Measurements from ENCODE around the gene FLNB.

Gene FLNB

DNA sequence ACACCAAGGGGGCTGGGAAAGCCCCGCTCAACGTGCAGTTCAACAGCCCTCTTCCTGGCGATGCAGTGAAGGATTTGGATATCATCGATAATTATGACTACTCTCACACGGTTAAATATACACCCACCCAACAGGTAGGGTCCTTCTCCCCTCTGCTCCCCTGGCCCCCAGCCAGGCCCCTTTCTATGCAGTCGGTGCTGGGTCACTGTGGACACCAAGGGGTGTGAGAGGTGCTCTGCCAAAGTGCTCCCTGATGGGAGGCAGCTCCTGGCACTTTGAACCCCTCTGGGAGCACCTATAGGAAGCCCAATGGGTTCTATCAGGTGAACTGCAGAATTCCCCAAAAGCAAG is 103.9 kb downstream of the FLNB start:
- no peak for DNase-seq

DNA sequence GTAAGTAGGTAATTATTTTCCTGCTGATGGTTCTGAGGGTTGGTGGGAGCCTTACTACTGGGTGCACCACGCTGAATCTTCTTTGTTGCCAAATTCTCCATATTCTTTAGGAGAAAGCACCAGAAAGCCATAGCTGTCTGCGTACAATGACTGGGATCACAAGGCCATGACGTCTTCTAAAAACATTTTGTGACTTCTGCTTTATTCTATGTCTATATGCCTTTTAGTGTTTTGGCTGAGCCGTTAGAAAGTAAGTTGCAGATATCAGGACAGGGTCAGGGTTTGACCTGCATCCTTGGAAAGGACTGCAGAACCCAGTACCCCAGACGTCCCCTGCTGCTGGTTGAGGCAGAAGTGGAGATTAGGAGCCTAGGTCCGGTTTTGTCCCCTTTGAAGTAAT is 107.0 kb downstream of the FLNB start:
- no peak for DNase-seq

DNA sequence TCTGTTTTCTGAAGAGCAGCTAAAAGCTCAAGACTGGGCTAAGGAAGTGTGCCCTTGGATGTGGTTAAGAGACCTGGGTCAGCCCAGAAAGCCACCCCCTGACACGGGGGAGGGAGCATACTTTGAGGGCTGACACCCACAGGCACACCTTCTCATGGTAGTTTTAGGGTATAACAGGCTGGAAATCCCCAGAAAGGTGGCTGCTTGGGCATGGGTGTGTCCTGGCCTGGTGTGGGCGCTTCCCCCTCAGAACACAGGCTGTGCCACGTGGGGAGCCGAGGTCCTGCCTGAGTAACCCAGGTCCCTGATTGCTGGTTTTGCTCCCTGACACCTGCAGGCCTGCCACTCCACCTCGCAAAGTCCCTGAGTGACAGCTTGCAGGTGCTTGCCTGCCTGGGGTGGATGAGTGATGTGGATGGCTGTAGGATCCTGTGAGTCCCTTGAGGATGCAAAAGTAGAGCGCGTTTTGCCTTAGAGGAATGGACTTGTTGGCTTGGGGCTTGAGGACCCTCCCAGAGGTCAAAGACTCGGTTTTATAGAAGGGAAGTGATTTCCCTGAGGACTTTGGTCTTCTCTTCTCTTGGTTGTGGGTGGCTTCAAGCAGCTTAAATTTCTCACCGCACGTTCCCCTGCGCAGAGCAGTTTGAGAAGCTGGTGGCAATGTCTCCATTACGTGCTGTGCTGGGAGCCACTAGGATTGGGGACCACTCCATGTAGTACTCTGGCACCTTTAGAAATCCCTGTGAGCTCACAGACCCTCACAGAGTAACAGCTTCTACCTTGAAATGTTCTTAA is 108.1 kb downstream of the FLNB start:
- peak; percentile 43 for DNase-seq

DNA sequence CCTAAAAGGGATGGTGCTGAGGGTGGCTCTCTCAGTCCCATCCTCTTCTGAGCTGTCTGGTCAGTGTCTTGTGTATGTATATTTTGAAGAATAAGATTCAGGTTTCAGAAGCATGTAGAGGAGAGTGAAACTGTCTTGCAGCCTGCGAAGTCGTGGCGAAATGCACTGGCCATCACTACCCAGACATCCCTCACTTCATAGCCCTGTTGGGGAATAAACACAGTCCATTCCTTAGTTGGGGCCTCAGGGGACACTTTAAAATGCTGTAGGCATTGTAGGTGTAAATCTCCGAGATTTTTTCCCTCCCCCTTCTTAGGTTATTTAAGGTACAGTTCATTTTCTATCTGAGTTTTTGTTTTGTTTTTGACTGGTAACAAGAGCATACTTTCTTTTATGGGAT is 108.8 kb downstream of the FLNB start:
- DNase-seq: no peak

DNA sequence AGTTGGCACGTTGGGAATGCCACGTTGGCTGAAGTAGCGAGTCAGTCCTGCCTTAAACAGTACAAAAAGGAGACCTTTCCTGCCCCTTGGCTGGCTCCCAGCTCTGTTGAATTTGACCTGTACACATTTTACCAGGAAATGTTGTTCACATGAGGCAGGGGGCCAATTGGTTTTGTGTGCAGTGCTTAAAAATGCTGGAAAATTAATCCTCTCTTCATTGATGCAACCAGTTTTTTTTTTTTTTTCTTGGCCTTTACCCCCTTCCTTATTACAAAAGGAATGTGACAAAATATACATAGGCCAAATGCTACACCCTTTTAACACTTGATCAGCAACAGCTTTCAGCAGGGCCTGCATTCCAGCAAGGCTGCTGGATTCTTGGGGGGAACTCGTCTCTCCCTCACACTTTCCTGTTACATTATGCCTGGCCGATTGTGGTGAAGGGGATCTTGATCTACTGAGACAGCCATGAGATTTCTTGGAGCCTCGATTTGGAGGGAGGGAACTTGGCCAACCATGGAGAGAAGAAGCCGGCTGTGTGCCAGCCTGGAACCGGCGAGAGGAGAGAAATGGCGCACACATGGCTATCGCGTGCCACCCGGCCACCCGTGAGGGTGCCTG is 109.4 kb downstream of the FLNB start:
- no peak for DNase-seq

DNA sequence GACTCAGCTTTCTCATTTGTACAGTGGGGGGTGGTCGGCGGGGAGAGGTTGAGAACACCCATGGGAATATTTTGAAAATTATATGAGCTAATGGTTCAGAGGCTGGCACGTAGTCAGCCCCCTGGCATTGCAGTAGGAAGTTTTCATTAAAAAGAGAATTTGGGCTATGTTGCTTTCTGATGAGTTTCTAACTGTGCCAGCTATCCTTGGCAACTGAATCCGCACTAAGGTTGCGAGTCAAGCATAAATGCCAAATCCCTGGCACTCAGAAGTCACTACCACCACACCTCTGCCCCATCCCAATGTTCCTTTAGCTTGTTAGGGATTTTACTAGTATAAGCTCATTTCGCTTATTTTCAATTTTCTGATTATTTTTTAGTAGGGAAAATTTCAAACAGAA is 111.0 kb downstream of the FLNB start:
- no peak for DNase-seq

DNA sequence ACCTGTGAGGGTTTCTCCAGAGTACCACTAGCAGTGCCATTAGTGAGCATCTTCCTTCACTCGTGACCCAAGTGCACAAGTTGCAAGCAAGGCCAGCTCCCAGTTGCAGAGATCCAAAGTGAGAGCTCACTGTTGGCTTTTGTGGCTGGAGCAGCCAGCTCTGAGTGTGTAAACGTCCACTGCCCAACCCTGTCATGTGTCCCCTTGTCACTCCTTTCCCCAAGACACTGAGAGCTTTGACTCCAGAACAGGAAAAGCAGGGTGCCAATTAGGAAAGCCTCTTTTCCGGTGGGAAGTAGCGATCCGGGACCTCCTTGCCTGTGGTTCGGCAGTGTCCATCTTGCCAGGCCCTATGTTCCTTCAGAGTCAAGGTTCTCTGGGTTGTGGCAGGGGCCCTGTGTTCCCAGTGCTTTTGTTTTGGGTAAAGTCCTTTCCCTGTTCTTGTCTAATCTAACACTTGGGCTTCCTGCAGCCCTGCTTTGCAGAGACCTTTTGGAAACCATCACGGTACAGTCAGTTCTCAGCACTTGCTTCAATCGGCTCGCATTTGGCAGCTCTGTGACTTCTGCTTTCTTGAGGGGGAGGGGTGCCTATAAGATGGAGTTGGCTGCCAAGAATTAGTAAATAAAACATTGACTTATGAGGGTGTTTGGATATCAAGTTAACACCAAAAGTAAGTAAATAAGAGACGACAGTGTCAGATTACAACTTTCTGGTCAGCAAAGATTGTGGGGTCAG is 112.0 kb downstream of the FLNB start:
- DNase-seq: no peak

DNA sequence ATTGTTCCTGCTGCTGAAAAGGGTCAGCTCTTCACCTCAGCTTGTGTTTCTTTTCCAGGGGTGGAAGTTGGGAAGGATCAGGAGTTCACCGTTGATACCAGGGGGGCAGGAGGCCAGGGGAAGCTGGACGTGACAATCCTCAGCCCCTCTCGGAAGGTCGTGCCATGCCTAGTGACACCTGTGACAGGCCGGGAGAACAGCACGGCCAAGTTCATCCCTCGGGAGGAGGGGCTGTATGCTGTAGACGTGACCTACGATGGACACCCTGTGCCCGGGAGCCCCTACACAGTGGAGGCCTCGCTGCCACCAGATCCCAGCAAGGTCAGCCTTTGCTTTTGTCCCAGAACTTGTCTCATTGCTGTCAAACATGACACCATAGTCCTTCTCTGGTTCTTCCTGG is 113.0 kb downstream of the FLNB start:
- no peak for DNase-seq

DNA sequence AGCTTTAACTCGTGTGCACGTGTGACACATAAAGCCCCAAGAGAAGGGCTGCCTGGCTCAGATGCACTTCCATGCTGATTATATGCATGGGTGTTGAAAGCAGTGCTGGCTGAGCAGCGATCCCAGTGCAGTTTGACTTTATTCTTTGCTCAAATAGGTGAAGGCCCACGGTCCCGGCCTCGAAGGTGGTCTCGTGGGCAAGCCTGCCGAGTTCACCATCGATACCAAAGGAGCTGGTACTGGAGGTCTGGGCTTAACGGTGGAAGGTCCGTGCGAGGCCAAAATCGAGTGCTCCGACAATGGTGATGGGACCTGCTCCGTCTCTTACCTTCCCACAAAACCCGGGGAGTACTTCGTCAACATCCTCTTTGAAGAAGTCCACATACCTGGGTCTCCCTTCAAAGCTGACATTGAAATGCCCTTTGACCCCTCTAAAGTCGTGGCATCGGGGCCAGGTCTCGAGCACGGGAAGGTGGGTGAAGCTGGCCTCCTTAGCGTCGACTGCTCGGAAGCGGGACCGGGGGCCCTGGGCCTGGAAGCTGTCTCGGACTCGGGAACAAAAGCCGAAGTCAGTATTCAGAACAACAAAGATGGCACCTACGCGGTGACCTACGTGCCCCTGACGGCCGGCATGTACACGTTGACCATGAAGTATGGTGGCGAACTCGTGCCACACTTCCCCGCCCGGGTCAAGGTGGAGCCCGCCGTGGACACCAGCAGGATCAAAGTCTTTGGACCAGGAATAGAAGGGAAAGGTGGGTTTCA is 114.9 kb downstream of the FLNB start:
- DNase-seq: no peak

DNA sequence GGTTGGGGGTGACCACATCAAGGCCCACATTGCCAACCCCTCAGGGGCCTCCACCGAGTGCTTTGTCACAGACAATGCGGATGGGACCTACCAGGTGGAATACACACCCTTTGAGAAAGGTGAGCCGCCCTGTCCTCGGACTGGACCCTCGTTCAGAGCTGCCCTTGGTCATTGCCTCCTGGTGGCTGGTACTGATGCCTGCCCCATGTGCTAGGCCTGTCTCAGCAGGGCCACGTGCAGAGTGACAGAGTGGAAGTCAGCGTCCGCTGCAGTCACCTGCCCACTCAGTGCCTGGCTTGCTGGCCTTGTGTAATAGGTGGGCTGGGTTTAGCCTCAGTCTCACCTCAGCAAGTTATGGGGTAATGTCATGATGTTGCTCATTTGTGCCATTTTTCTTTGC is 116.2 kb downstream of the FLNB start:
- DNase-seq: no peak

DNA sequence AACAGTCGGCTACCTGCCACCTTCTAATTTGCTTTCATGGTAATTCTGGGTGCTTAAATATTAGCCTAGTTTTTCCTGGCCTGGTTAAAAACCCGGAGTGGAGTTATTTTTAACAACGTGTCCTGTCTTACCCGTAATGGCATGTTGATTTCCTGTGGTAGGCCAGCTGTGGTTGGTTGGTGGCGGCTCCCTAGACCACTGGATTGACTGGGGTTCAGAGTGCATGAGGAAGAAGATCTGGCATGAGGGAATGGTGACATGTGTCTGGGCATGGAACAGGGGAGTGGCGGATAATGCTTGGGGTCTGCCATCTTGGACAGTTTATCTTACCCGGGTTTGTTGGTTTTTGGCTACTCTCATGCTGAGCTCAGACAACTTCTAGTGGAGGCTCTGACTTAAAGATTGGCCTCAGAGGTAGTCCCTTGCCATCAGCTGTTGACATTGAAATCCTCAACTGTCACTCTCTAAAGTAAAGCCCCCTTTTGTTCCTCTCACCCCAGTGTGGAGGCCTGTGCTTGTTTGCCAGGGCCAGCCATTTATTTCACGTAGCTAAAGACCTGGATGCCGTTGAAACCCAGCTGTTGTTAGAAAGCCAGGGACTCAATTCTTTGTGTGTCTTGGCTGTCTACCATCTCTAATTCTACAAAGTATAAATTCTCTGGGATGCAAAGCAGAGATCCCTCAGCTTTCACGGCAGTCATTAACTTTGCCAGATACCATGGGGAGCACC is 121.0 kb downstream of the FLNB start:
- no peak for DNase-seq

DNA sequence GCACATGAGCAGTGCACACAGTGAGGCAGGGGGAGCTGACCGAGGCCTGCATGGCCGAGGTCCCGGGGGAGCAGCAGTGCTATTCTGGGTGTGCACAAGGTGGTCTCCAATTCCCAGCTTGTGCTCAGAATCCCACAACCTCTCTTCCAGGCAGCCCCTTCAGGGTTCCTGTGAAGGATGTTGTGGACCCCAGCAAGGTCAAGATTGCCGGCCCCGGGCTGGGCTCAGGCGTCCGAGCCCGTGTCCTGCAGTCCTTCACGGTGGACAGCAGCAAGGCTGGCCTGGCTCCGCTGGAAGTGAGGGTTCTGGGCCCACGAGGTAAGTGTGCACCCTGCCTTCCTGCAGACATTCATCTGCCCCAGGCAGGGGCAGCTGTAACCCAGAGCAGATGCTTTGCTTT is 122.4 kb downstream of the FLNB start:
- DNase-seq: no peak

DNA sequence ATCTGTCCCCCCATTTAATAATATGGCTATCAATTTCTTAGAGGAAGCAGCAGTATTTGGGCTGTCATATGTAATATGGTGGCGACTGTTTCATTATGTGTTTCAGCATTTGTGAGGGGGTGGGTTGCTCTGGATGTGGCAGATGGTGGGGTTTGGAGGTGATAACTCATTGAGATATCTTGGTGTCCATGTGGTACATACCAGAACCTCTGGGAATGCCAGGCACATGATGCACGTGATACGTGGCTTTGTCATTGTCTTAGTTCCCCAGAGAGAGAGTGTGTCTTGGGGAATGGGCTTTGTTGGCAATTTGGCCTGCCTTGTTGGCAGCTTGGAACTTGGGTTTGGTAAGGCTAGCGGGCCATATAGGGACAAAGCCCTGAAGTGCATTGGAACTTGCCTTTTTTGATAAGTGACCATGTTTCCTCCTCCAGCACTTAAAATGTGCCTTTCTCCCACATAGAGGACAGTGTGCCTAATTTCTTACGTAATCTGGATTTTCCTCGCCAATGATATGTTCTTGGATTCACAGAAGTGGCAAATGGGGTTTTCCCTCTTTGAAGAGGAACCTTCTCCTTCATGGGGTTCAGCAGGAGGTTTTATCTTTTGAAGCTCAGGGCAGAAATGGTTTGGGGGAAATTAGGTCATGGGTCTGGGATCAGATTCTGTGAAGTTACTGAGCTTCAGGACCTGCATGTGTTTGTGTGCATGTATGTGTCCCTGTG is 123.0 kb downstream of the FLNB start:
- DNase-seq: no peak

DNA sequence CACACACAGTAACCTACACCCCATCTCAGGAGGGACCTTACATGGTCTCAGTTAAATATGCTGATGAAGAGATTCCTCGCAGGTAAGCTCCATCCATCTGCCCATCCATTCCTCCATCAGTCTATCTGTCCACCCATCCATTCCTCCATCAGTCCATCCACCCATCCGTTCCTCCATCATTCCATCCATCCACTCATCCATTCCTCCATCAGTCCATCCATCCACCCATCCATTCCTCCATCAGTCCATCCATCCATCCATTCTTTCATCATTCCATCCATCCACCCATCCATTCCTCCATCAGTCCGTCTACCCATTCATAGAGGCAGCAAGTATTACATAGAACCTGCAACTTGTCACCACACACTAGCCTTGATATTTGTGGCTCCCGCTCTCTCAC is 124.6 kb downstream of the FLNB start:
- no peak for DNase-seq

DNA sequence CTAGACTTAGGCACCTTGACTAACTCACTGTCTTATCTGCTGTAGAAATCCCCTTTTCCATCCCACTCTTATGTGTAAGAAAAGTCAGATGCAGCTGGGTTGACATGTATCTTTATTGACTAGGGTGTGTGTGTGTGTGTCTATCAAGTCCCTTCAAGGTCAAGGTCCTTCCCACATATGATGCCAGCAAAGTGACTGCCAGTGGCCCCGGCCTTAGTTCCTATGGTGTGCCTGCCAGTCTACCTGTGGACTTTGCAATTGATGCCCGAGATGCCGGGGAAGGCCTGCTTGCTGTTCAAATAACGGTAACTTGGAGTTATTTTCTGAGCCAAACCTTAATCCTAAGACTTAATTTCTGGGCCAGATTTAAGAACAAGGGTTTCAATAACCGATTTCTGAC is 126.2 kb downstream of the FLNB start:
- no peak for DNase-seq

DNA sequence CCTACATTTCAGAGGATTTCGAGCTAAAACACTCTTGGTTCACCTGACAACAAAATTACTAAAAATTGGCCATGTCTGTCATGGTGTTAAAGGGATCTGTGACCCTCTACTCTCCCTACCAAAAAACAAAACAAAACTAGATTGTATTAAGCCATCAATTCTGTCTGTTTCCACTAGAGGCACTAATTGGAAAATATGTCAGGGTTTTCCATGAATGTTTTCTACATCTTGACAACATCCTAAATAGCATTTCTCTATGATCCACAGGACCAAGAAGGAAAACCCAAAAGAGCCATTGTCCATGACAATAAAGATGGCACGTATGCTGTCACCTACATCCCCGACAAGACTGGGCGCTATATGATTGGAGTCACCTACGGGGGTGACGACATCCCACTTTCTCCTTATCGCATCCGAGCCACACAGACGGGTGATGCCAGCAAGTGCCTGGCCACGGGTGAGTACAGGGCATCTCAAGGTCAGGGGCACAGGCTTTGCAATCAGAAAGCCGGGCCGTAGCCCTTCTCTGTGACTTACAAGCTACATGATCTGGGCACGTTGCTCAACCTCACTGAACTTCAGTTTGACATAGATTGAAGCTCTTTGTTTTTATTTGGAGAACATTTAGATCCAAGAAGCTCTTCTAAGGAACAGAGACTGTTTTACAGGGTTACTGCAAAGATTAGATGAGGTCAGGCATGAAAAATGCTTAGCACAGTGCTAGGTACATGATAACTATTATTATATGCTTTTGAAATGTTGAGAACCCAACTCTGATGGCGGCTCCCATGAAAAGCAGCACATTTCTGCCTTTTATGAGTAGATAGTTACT is 127.7 kb downstream of the FLNB start:
- no peak for DNase-seq

DNA sequence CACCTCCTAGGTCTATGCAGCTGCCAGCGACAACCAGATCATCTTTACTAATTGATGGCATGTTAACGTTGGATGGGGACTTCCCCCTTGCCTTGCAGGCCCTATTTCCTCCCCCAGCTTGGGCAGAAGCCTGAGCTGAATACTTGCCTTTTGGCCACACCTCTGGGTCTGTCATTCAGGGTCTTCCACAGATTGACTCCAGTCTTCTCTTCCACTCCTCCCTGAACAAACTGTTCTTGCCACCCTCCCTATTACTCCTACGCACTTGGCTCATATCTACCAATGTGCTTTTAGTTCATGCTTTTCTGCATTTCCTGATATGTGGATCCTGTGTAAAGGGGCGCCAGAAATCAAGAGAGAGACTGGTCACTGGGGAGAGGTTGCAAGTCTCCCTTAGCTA is 129.1 kb downstream of the FLNB start:
- no peak for DNase-seq

DNA sequence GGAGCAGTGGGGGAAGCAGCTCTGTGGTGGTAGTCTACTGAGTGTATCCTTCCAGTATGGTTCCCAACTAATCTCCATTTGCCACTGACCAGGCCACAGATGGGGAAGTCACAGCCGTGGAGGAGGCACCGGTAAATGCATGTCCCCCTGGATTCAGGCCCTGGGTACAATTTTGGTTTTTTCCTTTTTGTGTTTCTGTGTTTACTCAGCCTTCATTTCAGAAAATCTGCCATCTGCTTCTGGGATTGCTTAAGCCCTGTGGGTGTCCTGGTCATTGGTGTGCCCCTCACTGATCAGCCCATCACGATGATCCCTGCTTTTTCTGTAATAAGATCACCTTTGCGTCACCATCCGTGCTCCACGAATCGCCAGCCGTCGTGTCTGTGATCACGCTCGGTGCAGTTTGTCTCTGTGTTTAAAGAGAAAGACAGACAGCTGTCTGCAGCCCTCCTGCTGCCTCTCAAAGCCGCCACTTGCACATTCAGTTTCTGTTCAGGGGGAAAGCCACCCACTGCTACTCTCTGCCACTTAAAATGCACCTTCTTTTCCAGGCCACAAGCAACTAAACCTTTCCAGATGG is 133.6 kb downstream of the FLNB start:
- DNase-seq: no peak

DNA sequence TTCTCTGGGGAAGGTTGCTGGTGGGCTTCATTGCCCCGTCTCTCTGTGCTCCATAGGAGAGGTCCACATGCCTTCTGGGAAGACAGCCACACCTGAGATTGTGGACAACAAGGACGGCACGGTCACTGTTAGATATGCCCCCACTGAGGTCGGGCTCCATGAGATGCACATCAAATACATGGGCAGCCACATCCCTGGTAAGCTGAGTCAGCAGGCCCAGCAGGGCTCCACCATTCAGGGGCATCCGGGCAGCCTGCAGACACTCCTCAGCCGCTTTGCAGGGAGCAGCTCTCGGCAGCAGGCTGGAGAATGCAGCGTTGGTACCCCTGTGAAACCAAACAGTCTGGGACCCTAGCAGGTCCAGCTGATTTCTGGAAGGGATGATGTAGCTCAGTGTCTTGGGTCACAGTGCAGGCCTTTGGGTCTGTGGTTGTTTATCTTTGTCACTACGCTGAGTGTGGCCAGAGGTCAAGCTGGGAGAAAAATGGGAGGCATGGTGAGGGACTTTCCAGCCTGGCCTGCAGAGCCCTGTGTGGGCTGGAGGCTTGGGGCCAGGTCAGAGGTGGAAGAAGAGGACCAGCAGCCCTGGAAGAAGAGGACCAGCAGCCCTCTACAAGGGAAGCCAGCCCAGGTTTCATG is 135.3 kb downstream of the FLNB start:
- no peak for DNase-seq

Data from stimulated activated naive CD4-positive, alpha-beta T cell treated with Interleukin-2 at 50 U/mL for 16 hours (primary cell).